Measurements from ENCODE around the gene ARID4B. TPM values are rescaled to one million over a fixed set of nuclear protein-coding genes. Genes with fewer than 3 reads are reported as not detected.

Gene ARID4B, protein sequence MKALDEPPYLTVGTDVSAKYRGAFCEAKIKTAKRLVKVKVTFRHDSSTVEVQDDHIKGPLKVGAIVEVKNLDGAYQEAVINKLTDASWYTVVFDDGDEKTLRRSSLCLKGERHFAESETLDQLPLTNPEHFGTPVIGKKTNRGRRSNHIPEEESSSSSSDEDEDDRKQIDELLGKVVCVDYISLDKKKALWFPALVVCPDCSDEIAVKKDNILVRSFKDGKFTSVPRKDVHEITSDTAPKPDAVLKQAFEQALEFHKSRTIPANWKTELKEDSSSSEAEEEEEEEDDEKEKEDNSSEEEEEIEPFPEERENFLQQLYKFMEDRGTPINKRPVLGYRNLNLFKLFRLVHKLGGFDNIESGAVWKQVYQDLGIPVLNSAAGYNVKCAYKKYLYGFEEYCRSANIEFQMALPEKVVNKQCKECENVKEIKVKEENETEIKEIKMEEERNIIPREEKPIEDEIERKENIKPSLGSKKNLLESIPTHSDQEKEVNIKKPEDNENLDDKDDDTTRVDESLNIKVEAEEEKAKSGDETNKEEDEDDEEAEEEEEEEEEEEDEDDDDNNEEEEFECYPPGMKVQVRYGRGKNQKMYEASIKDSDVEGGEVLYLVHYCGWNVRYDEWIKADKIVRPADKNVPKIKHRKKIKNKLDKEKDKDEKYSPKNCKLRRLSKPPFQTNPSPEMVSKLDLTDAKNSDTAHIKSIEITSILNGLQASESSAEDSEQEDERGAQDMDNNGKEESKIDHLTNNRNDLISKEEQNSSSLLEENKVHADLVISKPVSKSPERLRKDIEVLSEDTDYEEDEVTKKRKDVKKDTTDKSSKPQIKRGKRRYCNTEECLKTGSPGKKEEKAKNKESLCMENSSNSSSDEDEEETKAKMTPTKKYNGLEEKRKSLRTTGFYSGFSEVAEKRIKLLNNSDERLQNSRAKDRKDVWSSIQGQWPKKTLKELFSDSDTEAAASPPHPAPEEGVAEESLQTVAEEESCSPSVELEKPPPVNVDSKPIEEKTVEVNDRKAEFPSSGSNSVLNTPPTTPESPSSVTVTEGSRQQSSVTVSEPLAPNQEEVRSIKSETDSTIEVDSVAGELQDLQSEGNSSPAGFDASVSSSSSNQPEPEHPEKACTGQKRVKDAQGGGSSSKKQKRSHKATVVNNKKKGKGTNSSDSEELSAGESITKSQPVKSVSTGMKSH (N-terminal part only)
- 7.4 TPM in 2 replicates for total RNA-seq

DNA sequence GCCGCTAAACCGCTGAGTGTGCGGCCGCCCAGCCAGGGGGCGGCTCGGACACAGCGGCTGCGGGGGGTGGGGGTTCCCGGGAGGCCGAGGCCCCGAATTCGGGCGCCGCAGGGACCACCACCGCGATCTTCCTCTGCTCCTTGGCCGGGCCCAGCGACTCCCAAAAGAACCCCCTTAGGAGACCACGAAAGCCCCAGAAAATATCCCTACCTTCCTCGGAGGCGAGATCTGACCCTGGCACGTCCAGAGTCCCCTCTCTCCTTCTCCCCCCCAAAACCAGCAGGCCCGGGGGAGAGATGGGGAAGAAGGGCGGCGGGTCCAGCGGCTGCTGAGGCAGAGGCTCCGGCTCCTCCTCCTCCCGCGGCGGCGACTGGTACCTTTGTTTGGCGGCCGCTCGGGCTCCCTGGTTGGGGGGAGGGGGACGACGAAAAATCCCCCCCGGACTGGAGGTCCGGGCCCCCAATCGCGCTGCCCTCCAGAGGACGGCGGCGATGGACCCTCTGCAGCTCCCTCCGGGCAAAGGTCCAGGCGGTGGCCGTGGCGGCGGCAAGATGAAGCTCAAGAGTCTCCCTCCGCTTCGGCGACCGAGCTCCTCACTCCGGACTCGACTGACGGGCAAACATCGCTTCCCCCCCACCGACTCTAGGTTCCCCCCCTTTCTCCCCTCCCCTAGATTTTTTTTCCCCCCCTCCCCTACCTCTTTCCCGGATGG, at the start of gene ARID4B:
Gene ARID4B, minus strand, starts transcription at position 621 of the 712 bp plus-strand sequence. CDS start 1,260 bp downstream, outside the sequence.

DNA sequence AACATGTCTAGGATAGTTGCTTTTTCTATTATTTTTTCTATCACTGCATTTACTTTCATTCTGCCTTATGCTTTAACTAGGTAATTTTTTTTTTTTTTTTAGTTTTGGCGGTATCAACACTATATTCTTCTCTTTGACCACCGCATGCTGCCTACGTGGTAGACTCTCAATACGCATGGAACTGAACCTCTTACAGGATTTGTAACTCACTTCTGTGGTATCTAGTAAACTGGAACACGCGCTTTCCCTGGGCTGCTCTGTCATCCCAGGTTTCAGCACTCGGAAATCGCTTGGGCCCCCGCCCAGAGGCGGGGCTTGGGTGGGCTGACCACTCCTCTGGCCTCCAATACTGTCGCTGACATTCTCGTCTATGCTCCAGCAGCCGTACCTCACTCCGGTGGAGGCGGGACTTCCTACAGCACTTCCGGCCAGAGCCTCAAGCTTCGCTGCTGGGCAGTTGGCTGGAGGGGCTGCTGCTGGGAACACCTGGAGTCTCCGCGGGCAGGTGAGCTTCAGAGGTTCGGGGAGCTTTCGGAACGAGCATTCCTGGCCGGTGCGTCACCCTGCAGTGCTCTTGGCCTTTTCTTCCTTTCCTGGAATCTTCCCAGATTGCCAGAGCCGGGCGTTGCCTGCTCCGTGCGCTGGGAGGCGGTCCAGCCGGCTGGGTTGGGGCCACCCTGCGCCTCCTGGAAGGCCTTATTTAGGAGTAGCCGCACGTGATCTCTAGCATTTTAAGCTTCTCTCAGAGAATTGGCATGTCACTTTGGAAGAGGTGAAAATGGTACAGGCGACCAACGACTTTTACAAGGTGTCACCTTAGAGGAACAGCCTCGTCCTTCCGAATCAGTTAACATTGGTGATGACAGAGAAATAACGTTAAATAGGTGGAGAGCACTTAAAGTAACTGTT, 39.3 kb upstream of the ARID4B start, which contains the start of gene TBCE:
Gene TBCE, plus strand, starts transcription at position 428 of the 909 bp plus-strand sequence. CDS start 12,623 bp downstream, outside the sequence.

DNA sequence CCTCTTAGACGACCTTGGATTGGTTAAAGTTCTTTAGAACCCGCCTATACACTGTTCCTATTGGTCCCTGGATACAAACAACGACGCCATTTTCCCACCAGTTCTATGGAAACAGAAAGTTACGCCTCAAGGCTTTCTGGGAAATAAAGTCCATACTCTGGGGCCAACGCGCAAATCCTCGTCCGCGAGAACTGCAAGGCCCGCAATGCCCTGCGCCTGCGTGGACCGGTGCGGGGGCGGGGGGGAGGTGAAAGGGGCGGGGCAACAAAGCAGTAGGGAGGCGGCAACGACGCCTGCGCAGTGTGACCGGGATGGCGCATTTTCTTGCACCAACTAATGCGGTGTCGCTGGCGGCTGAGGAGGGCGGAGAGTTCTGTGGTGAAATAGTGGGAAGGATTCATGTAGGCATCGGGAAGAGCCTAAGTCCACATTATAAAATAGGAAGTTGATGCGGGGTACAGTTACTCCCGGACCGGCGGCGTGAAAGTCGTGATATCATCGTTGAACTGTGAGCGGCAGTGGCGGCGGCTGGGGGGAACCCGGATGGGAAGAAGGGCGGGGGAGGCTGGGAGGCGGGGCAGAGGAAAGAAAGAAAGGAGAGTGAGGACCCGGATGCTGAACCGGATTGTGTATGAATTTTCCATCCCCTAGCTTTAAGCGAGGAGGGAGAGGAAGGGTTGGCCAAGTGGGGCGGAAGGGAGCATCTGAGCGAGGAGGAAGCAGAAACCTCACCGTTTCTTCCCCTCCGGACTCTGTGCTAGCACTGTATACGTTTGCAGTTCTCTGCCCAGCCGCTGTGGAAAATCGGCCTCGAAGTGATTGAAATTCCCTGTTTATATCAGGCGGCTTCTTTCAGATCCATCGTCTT, 526 bp upstream of the ARID4B start, which contains the start of gene GGPS1:
Gene GGPS1, plus strand, starts transcription at position 300 of the 868 bp plus-strand sequence. CDS start 6,695 bp downstream, outside the sequence.

DNA sequence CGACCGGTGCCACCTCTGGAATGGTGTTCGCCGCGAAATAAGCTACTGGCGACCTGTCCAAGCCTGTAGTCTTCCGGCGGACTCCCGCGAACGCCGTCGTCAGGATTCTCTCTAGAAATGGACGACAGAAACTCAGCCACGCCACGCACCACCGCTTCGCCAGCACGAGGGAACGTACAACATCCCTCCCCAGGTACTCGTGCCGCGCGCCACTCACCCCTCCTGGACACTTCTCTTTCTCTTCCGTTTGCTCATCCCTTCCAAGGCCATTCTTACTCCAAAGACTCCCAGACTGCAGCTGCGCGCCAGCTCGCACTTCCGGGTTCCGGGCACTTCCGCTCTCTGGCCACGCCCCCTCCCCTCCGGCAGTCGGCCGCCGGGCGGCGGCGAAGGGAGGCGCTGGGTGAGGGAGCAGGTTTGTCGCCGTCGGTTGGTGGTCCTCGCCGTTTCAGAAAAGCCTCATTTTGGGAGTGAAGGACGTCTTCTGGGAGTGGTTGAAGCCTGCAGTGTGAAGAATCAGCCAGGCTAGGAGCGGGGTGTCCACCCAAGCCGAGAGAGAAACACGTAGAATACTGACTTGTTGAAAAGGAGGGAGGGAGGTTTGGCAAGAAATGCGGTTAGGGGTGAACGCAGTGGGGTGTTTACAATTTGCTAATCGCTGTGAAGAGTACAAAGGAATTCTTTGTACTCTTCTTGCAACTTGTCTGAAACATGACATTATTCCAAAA, 166.9 kb downstream of the ARID4B start, which contains the start of gene RBM34:
Gene RBM34, minus strand, starts transcription at position 294 of the 728 bp plus-strand sequence. Its CDS starts 24 bp downstream, at position 270.

DNA sequence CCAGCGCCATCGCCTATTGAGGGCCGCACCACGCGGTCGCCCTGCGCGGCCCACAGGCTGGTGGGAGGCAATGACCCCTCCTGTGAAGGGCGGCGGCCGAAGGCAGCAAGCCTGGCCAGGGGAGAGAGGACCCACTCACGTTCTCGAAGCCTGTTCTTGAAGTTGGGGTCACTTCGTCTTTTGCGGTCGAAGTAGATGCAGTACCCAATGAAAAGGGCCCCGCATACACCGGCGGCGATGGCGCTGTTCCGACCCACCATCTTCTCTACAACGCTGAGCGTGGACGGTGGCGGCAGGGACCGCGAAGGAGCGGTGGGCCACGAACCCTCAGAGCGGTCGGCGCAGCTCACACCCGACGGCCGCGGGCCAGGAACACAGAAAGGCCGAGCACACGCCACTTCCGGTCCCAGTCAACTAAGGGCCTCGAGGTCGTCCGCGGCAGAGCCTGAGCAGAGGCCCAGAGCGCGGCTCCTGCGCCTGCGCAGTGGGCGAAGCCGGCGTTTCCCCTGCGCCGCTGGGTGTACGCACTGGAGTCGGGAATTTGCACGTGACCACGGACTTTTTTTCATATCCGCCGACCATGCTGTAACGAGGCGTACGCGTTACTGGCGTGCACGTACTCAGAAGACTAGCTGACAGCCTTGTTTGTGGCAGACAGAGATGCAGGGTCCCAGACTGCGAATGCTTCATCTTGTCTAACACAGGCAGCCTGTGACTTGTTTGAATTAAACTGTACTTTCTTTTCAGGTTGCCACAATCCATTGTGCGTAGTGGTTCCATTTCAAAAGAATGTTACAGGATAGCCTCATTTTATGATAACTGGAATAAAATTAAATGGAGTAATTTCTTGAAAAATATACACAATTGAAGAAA, 199.3 kb downstream of the ARID4B start, which contains the start of gene TOMM20:
Gene TOMM20, minus strand, starts transcription at position 382 of the 873 bp plus-strand sequence. Its CDS starts 122 bp downstream, at position 260.

Other genes starting within 250 kb of the ARID4B start
- 98.8 and 124 TPM in 2 replicates for gene TOMM20, start 199.3 kb downstream of the ARID4B start, total RNA-seq
- 48.2 and 73.1 TPM in 2 replicates for gene RBM34, start 166.9 kb downstream of the ARID4B start, total RNA-seq
- gene GGPS1, start 391 bp upstream of the ARID4B start, total RNA-seq: 17.9 and 25.8 TPM in 2 replicates
- gene TBCE, start 39.2 kb upstream of the ARID4B start, total RNA-seq: 24.5 and 30.8 TPM in 2 replicates
- 33.7 and 34.6 TPM in 2 replicates for gene B3GALNT2, start 176.3 kb upstream of the ARID4B start, total RNA-seq

All from hair follicular keratinocyte (primary cell).